CD4-positive, alpha-beta T cell treated with Interleukin-15 for 4 hours (primary cell): ENCODE data around the gene CCDC88A.
"Not testable (repeated sequence)": the region's sequence is repeated elsewhere in the genome, so short reads cannot be mapped to it uniquely, and the experiment has no call there.

ENCODE experiments used
- DNase-seq: peaks from one replicate; pipeline ENCODE4 v3.0.0-alpha.2; 2020; ENCODE audit warnings: low spot score

CCDC88A gene, protein sequence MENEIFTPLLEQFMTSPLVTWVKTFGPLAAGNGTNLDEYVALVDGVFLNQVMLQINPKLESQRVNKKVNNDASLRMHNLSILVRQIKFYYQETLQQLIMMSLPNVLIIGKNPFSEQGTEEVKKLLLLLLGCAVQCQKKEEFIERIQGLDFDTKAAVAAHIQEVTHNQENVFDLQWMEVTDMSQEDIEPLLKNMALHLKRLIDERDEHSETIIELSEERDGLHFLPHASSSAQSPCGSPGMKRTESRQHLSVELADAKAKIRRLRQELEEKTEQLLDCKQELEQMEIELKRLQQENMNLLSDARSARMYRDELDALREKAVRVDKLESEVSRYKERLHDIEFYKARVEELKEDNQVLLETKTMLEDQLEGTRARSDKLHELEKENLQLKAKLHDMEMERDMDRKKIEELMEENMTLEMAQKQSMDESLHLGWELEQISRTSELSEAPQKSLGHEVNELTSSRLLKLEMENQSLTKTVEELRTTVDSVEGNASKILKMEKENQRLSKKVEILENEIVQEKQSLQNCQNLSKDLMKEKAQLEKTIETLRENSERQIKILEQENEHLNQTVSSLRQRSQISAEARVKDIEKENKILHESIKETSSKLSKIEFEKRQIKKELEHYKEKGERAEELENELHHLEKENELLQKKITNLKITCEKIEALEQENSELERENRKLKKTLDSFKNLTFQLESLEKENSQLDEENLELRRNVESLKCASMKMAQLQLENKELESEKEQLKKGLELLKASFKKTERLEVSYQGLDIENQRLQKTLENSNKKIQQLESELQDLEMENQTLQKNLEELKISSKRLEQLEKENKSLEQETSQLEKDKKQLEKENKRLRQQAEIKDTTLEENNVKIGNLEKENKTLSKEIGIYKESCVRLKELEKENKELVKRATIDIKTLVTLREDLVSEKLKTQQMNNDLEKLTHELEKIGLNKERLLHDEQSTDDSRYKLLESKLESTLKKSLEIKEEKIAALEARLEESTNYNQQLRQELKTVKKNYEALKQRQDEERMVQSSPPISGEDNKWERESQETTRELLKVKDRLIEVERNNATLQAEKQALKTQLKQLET (N-terminal part only)

DNA sequence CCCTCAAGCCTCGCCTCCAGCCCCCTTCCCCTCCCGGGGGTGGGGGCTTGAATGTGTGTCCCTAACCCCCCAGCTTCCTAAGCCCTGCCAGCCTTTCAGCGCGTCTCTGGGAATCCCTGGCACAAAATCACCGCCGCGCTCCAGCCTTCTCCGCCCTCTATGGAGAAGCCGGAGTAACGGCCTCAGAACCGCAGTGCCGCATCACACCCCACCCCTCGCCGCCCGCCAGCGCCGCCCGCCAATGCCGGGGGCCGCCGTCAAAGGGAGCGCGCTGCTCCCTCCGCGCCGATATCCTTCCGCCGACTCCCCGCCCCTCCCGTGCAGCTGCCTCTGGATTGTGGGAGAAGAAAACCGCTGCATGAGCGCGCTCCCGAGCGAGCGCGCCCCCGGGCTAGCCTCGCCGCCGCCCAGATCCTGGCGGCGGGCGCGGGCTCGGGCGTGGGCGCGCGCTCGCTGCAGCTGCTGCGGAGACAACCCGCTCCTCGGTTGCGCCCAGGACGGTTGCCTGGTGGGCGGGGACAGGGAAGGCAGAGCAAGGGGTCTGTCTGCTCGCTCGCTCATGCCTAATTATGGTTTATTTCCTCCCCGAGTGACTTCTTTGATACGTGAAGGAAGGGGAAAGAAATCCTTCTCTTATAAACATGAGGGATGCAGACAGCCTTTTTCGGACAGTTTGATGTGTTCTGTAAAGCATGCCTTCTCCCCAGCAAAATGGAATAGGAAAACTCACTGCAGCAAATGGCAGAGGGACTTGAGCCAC, at the start of gene CCDC88A:
TSS of gene CCDC88A (minus strand) at position 178 of the 760 bp plus-strand sequence. CDS start 777 bp downstream, outside the sequence.
- DNase-seq = peak; percentile 88

DNA sequence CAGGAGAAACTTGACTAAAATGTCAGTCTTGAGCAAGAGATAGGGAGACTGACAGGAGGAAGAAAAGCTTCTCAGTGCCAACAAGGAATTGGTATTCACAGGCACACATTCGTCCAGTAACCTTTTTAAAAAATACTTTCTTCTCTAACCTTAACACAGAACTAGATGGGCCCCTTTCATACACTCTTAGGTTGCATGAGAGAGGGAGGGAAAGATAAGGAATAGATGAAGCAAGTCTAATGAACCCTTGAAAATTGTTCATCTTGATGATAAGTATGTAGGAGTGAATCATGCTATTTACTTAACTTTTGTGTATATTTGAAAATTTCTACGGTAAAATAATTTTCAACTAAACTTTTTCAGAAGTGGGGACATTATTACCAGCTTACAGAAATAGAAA, 42.0 kb upstream of the CCDC88A start:
- no peak for DNase-seq

DNA sequence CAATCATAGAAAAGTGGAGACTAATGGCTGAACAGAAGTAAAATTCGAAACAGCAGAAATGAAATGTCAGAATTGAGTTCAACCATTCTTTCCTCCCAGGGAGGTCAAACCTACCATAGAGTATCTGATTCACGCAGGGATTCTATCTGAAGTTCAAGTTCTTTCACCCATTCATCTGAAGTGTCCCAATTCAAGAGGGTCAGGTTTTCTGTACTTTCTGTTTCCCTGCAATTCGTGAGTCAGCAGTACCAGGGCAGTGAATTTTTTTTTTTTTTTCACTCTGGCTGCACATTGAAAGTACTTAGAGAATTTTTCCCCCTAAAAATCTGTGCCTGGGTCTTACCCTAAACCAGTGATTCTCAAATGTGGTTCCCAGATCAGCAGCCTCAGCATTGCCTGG, 40.9 kb upstream of the CCDC88A start:
- no peak for DNase-seq

DNA sequence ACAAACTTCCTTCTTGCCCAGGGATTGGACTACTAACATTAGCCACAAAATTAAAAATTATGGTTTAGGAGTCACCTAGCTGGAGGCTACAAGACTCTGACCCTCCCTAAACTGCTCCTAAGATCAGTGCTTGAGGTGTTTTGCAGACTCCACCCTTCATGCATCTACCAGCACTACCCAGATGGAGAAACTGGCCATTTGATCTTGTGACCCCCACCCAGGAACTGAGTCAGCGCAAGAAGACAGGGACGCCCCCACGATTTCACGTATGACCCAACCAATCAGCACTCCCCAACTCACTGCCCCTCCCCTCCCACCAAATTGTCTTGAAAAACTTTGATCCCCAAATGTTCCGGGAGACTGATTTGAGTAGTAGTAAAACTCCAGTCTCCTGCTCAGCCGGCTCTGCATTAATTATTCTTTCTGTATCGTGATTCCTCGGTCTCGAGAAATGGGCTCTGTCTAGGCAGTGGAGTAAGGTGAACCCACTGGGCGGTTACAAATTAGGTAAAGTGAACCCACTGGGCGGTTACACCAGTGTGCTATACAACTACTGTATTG, 40.1 kb upstream of the CCDC88A start:
- DNase-seq = no peak

DNA sequence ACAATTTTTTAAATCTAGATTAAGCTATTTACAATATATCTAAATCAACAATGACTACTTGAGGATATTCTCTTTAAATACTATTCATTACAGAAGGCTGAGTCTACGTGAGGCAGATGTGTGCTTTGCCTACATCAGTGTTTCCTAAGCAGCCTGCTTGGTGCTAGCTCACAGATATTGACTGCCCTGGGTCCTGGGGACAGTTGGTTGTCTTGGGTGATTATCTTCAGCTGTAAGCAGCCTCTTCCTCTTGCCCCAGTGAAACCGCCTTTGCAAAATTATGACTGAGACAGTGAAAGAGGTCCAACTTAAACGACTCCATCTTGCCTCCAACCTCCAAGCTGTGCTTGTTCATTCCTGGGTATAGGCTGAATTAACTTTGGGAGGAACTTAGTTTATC, 39.6 kb upstream of the CCDC88A start:
- DNase-seq = no peak

DNA sequence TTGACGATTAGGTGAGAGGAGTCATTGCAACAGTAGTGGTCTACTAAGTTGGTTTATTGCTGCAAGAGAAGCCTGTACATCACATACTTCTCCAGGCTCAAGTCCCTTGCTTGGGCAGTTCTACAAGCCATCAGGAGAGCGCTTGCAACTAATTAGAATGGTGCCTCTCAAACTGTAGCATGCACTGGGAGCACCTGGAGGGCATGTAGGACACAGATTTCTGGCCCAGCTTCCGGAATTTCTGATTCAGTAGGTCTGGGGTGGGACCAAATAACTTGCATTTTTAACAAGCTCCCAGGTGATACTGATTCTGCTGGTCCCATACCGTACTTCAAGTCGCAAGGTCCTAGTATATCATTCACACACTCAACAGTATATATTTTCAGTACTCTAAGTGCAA, 34.5 kb upstream of the CCDC88A start:
- no peak for DNase-seq

DNA sequence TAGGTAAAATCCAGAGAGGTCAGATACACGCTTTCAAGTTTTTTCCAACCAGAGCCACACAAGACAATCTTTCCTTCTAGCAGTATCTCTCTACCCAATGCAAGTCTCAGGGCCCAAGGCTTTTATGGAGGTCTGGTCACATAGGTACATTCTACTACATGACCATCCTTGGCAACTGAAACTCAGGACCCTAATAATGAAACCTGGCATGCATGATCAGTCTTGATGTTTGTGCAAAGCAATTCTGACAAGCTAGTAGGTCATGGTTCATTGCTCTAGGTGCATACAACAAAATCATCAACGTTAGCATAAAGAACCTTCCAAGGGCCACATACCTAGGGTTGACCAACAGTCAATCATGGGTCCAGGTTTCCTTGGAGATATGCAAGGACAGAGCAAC, 33.2 kb upstream of the CCDC88A start:
- DNase-seq = no peak

DNA sequence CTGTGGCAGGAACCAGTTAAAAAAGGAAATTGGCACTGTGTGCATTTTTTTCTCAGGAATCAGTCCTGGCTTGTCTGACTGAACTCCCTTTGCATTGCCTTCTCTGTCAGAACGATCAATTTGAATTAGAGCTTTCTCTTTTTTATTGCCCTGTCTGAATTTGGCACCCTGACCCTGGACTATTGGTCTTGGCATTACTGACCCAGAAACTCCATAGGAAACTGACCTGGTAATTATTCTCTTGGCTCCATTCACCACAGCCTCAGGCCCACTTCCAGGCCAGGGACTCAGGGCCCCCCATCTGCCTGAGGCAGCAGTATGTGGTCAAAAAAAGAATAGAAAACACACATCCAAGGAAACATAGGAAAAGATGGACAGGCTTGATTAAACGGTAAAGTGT, 32.0 kb upstream of the CCDC88A start:
- no peak for DNase-seq

DNA sequence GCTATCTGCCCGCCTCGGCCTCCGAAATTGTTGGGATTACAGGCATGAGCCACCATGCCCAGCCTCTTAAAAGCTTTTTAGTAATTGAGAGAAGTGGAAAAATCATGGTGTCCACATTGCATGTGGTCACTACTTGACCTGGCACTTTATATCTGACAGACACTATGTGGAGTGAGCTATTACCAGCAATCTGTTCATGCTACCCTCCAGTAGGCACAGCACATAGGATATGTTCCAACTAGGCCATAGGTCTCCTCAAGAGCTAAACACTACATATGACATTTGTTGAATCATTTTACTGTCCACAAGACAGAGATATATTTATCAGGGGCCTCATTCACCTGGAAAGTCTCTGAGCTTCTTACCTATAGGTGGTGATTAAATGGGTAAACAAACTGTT, 30.4 kb upstream of the CCDC88A start:
- not testable (repeated sequence) for DNase-seq

DNA sequence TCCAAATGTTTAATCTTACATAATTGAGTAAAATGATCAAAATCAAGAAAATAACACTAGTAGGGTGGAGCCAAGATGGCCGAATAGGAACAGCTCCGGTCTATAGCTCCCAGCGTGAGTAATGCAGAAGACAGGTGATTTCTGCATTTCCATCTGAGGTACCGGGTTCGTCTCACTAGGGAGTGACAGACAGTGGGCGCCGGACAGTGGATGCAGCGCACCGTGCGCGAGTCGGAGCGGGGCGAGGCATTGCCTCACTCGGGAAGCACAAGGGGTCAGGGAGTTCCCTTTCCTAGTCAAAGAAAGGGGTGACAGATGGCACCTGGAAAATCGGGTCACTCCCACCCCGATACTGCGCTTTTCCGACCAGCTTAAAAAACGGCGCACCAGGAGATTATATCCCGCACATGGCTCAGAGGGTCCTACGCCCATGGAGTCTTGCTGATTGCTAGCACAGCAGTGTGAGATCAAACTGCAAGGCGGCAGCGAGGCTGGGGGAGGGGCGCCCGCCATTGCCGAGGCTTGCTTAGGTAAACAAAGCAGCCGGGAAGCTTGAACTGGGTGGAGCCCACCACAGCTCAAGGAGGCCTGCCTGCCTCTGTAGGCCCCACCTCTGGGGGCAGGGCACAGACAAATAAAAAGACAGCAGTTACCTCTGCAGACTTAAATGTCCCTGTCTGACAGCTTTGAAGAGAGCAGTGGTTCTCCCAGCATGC, 22.5 kb upstream of the CCDC88A start:
- not testable (repeated sequence) for DNase-seq

DNA sequence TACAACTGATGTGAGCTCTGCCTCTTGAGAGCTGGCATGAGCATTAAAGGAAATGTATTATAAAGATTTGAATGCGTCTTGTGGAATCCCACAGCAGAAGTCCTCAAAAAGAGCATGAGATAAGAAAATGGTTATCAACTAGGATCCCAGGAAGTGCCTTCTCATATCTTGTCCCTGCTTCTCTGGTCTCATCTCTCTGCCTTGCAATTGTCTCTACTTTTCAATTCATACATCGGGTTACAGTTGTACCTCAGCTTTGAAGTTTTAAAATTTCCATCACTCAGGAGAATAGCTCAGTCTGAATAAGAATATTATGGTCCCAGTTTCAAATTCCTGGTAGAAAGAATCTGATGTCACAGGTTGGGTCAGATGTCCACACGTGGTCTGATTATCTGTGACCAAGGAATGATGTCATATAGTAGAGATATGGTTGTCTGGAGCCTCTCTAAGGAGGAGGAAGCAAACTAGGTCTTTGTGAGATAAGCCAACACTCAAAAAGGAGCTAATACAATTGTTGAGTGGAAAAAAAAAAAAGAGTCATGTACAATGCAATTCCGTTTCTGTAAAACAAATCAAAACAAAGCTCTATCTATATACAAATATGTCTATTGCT, 21.7 kb upstream of the CCDC88A start:
- no peak for DNase-seq

DNA sequence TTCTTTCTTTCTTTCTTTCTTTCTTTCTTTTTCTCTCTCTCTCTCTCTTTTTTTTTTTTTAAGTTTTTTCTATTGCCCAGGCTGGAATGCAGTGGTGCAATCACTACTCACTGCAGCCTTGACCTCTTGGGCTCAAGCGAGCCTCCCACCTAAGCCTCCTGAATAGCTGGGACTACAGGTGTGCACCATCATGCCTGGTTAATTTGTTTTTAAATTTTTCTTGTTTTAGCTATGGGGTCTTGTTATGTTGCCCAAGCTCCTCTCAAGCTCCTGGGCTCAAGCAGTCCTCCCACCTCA, 19.4 kb upstream of the CCDC88A start:
- DNase-seq = no peak

DNA sequence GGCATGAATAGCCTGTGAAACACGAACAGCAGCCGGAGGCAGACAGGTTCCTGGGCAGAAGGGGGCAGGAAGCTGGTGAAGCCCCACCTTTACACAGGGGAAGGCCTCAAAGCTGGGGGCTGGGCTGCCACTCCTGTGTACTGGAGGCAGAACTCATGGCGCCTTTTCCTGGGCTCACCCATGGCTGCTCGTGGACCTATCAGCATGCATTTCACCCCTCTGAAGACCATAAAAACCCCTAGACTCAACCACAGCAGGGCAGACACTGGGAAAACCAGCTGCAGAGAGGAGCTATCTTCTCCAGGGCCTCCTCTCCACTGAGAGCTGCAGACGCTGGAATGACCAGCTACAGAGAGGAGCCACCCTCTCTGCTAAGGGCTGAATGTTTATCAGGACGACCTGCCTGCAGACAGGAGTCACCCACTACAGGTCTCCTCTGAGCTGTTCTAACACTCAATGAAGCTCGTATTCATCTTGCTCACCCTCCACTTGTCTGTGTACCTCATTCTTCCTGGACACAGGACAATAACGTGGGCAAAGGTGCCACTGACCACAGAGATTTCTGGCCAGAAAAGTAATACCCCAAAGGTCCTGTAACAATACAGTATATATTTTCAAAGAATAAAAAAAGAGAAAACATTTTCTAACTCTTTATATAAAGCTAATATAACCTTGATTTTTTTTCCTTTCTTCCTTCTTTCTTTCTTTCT, 18.9 kb upstream of the CCDC88A start:
- DNase-seq = no peak

DNA sequence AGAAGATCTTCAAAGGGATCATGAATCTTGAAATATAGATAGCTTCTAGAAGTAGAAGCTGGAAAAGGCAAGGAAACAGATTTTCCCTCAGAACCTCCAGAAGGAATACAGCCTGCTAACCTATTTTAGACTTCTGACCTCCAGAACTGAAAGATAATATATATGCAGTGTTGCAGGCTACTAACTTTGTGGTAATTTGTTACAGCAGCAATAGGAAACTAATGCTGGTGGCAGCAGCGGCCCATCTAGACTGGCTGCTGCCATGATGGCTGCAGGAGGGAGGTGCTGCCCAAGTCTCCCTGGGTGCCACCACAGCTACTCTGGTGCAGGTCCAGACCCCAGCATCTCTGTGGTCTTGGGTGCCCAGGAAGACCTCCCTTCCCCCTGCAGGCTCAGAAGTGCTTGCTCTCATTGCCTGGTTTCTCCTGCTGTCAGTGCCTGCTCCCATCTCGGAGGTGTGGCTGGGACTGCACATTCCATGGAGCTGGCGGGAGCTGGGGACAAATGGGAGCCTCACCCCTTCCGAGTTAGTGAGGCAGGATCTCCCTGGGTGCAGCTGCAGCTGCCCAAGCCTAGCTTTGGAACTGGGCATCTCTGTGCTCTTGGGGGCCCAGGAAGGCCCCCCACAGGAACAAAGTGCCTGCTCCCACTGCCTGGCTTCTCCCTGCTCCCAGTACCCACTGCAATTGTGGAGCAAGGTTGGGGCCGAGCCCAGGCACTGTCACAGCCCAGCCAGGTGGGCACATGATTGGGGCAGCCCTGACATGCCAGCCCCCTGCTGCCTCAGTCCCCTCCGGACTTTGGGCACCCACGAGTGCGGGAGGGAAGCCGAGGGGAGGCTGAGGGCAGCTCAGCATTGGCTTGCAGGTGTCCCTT, 18.1 kb upstream of the CCDC88A start:
- DNase-seq = no peak

DNA sequence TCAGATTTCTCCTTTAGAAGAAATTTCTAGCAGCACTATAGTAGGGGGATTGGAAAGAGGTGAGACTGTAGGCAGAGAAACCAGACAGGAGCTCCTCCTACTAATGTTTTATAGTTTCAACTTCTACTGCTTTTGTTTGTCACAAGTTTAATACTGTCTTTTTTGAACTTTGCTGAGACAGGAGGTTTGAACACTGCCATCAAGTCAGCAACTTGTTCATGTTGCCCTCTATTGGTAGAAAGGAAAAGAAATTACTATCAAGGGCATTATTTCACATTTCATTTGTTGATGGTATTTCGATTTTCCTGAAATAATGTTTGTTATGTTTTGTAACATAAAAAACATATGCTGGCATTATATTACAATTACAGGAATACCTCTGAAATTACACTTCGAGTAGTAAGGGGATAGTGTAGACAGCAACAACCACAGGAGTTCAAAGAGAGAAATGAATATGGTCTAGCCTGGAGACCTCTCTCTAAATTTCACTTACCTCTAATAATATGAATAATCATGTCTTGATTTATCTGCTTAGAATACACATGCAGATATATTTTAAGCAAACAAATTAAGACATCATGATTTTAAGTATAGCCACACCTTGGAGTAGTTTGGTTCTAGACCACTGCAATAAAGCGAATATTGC, 12.4 kb upstream of the CCDC88A start:
- DNase-seq = peak; percentile 30

DNA sequence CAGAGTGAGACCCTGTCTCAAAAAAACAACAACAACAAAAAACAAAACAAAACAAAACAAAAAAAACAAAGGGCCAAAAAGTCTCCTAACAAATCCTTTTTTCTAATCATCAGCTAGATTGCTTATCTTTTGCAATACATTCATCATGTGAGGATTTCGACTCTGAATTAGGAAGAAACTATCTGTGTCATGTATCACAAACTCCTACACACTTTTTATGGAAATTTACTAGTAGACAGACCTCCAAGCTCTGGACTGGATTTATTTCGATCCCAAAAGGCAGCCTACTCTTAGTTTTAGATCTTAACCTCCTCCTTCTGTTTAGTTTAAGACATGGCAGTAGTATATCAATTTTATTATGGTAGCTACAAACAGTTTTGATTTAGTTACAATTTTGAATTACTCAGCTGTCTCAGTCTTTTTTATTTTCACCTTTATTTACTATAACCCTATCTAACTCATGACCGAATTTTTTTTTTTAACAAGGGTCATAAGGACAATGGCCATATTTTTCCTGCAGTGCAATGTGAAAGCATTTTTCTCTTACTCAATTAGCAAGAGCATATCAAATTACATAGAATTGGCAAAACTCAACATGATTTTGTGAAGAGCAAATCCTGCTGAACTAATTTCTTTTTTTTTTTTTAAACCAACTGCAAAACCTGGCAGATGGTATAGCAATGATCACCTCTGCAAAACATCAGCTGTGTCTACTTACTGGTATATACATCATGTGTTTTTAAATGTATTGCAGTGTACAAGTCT, 10.7 kb upstream of the CCDC88A start:
- DNase-seq = no peak

DNA sequence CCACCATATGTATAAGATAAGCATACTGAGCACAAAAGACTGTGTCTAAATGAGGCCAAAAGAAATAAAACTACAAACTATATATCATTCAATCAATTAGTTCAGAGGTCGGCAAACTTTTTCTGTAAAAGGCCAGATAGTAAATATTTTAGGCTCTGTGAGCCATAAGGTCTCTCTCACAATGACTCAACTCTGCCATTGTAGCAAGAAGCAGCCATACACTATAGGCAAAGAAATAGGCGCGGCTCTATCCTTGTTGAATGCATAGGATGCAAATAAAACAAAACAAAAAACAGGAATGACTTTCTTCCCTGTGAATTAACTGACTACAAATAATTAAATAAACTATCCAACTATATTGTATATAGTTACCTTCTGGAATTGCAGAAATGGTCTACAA, 8.6 kb upstream of the CCDC88A start:
- DNase-seq = no peak

DNA sequence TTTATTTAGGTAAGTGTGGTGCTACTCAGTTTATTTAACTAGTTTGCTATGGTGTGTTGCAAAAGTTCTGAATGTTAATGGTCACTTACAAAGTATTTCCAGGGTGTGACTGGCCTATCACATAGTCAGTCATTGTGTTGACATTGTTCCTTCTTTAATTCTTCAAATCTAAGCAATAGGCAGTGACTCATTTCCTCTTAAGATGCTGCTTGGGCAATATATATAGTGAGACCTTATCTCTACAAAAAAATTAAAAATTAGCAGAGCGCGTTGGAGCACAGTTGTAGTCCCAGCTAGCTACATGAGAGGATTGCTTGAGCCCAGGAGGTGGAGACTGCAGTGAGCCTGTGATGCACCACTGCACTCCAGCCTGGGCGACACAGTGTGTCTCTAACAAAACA, 5.8 kb upstream of the CCDC88A start:
- no peak for DNase-seq
